HG03521 (cell line): ENCODE results near the gene CHAF1A.

Experiments used
- ATAC-seq: cut with Tn5 transposase; IDR thresholded peaks from one replicate; pipeline ENCODE4 v1.9.1; 2021; ENCODE audit warnings: mild to moderate bottlenecking, moderate library complexity; ENCODE audit not compliant: unreplicated experiment

The CHAF1A gene

GRCh38 chr19:4487572-4487971, 85.1 kb downstream of the CHAF1A start:
- ATAC-seq, result no peak

DNA sequence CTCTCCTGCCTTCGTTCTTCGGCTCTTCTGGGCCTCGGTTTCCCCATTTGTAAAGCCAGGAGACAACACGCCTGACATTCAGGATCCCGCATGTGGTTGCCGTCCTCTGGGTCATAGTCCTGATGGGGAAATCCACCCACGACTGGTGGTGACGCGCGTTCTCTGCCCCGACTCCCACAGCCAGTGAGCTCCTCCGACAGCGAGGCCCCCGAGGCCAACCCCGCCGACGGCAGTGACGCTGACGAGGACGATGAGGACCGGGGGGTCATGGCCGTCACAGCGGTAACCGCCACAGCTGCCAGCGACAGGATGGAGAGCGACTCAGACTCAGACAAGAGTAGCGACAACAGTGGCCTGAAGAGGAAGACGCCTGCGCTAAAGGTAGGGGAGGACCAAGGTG, 86.1 kb downstream of the CHAF1A start:
- ATAC-seq, result no peak

- no peak for ATAC-seq
Observed at GRCh38 chr19:4491446-4491845, 89.0 kb downstream of the CHAF1A start.

DNA sequence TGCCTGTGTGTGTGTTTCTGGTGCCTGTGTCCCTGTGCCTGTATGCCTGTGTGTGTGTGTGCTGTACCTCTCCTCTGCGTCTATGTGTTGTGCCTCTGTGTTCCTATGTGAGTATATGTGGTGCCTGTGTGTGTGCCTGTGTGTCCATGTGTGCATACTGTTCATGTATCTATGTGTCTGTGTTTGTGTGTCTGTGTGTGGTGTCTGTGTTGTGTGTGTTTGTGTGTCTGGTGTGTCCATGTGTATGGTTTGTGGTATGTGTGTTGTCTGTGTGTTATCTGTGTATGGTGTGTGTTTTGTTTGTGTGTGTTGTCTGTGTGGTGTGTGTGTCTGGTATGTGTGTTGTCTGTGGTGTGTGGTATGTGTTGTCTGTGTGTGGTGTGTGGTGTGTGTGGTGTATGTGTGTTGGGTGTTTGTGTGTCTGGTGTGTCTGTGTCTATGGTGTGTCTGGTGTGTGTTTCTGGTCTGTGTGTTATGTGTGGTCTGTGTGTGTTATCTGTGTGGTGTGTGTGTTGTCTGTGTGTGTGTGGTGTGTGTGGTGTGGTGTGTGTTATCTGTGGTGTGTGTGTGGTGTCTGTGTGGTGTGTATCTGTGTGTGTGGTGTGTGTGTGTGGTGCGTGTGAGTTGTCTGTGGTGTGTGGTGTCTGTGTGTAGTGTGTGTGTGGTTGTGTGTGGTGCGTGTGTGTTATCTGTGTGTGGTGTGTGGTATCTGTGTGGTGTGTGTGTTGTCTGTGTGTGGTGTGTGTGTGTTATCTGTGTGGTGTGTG, 90.1 kb downstream of the CHAF1A start:
- no peak for ATAC-seq
